ENCODE results near the gene HOXD8.

The HOXD8 gene

DNA sequence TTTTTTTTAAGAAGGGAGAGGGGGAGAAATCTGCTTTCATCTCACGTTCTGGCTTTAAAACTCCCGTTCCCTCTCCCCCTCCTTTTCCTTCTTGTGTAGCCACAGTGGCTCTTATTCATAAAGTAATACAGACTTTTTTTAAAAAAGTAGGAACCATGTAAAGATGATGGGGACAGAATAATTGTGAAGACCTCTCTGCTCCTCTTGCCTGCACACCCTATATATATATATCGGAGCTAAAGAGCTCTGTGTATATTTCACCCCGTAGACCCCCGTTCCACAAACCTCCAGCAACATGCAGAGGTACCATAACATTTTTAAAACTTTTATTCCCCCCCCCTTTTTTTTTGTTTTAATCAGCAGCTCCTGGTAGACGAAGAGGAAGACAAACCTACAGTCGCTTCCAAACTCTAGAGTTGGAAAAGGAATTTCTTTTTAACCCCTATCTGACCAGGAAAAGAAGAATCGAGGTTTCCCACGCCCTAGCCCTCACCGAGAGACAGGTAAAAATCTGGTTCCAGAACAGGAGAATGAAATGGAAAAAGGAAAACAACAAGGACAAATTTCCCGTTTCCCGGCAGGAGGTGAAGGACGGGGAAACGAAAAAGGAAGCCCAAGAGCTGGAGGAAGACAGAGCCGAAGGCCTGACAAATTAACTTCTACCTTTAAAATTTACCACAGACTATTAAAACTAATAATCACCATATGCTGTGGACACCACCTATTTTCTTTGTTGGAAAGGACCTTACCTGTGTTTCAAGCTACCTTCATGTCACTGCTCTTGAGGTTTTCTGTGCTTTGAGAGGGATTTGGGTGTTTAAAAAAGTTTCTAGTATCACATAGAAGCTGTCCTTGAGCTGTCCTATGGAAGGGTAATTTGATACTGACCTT lies 1.7 kb downstream of the HOXD8 start:
- DNase-seq: no peak

DNA sequence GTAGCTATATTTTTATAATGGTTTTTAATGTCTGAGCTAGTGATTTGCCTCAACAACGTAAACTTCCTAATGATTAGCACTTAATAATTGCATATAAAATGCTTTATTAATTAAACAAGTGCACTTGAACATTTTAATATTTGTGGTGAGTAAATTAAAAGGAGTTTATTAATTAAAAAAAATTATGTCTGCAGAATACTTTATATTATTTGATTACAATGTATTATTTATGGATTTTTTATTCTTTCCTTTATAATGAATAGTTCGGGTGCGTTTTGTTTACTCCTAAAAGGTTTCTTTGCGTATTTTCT lies 2.3 kb downstream of the HOXD8 start:
- no peak for DNase-seq

DNA sequence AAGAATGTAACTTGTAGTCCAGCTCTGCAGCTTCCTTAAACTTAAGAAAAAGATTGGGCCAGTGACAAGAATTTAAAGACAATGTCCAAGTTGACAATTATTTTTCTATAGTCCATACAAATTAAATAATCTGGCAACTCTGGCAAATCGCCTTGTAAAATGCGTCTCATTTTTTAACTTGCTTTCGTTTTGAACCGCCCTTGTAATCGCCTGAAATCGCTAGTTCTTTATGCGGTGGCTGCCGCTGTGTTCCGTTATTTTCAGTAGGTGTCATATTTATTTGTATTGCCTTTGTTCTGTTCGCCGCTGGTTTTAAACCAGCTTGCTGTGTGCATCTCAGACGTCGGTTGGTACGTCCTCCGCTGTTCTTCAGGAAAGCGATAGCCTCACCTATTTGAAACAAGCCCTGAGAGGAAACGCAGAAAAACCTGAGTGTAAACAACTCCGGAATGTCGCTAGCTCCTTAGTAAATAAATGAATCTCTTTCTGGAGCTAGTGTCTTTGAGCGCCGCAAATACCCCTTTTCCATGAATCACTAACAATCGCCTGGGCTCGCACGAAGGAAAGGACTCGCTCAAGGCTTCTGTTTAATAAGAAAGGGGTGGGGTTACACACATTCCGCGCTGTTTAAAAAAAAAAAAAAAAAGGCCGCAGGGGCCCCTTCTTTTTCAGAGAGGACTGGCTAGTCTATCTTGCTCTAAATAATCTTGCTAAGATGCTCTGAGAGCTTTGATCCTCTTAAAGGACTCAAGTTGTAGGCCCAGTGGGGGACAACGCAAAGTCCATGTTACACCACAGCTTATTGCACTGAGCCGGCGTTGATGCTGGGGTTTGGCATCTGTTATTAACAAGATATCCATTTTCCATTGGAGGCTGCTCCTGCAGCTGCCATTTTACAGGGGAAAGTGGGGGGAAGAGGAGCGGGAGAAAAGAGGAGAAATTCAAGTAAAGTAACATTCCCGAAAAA lies 3.0 kb downstream of the HOXD8 start:
- DNase-seq: no peak

DNA sequence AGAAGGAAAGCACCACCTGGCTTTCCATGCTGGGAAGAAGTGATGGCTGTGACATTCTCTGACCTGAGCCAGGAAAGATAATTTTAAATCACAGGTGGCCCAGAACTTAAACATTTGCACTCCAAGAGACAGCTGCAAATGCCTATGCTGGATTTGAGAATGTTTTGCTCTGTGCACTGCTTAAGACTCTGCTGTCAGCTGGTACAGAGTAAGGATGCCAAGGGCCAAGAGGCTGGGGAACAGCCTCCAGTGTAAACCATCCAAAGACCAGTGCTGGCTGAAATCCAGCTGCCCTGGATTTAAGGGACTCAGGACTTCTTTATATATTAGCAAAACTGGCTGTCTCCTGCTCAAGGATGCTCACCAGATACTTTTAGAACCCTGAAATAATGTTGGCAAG lies 3.9 kb downstream of the HOXD8 start:
- DNase-seq: no peak

DNA sequence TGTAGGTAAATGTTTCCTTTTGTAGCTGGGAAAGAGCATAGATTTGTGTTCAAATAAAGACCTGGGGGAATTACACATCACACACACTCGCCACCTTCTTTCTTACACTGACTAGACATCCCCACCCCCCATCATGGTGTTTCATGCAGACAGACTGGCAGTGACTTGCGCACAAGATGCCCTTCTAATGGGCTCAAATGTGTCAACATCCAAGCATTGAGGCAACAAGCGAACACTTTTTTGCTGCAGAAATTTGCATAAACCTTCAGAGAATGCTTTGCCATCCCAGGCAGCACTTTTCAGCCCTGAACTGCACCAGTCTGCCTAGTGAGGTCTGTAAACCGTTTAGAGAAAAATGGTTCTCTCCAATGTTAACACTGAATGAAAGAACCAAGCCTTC lies 4.5 kb downstream of the HOXD8 start:
- no peak for DNase-seq

DNA sequence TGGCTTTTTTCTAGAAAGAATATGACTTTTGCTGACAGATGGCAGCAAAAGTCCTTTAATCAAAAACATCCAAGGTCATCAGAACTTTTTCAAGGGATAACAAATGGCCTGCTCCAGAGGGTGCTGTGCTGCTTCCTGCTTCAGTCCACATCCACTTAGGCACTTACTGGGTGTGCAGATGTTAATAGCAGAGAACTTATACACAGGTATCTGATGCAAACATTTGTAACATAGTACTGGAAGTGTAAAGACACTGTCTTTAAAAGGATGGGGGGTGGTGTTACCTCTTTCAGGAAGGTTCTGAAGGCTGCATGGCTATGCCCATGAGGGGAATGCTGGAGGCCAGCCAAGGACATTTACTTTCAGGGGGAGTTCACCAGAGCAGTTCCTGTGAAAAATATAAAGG lies 5.5 kb downstream of the HOXD8 start:
- DNase-seq: no peak

DNA sequence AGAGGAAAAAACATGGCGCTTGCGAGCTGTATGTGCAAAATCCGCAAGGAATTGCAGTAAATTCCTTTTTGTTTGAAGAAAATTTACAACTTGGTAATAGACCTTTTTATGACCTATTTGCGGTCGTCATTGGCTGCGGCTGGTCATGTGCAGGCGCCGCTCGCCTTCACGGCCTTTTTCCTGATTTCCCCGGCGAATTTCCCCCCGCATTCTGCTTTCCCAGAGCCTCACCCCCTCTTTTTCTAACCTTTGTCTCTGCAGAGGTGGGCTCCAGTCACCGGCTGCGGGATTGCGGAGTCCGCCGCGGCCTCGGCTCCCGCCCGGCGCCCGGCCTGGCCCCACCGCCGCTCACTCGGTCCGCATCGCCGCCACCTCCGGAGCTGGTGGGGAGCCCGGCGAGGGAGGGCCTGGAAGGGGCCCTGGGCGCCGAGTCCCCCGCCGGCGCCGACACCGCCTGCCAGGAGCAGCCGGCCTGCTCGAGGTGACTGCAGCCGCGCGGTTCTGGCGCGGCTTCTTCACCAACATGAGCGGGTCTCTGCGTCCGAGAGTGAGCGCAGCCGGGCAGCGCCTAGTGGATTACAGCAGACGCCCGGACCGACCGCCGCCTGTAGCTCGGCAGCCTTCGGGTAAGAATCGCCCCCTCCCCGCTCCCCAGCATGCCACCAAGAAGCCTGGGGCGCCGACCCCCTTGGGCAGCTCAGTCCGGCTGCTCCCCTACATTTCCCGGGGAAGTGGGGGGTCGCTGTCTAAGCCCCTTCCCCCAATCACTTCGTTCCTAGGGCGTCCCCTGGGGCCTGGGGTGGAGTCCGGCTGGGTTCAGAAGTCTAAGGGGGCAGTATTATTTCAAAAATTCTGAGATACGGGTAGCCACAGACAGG lies 7.1 kb downstream of the HOXD8 start:
- DNase-seq: no peak

DNA sequence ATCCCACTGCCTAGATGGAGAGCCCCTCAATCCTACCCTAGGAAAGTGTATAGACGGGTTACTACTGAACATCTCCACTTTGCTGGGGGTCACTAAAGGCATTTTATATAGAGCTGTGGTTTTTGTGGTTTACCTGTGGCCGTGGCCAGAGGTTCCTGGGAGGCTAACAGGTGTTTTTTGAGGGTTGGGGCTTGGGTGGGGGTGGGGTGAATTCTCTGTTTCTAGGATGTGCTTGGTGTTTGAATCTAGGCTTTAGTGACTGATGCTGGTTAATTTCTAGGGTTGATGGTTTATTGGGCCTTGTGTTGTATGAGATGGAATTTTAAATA lies 7.7 kb downstream of the HOXD8 start:
- DNase-seq: no peak

DNA sequence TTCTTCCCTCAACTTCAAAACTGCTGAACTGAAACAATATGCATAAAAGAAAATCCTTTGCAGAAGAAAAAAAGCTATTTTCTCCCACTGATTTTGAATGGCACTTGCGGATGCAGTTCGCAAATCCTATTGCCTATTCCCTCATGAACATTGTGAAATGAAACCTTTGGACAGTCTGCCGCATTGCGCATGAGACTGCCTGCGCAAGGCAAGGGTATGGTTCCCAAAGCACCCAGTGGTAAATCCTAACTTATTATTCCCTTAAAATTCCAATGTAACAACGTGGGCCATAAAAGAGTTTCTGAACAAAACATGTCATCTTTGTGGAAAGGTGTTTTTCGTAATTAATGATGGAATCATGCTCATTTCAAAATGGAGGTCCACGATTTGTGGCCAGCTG lies 8.4 kb downstream of the HOXD8 start:
- no peak for DNase-seq

DNA sequence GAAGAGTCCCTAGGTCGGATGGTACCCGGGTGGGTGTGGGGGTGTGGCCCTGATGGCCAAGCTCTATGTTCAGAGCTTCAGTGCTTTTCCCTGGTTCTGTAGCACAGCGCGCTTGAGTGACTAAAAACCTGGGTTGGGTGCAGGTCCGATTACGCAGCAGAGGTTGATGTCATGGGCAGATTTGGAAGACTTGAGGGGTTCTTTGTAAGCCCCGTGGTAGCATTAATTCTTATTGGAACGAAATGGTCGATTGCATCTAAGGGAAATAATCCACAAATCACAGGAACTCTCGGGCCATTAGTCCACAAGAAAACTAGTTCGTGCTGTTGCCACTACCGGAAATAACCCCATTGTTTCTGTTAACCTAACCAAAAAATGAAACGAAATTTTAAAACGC lies 9.0 kb downstream of the HOXD8 start:
- DNase-seq: no peak

DNA sequence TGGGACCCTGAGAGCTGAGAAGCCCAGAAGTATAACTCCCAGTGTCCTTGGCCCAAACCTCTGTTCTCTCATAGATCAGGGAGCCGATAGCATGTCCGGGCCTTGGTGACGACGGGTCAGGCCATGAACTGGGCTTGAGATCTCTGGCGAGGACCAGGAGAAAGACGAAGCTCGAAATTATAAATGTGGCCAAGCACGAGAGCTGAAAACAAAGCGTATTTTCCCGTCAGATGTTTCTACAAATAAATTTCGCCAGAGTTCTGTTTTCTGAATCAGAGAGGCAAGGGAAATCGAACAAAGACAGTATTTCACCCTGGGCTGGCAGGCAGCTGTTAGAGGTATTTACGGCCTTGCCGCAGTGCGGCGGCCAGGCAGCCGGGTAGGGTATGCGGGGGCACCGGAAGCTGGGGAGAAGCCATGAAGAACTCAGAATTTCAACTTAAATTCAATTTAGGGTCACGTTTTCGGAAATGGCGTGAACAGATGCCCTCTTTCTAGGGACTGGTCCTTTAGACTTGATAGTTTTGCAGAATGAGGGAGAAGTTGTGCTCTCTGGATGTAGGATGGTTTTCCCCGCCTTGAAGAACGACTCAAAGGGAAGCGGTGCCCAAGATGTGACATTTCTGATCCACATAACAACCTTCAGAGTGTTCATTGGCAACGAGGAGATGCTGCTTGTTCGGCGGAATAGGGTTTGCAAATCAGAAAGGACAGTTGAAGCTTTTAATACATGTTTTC lies 9.6 kb downstream of the HOXD8 start:
- DNase-seq: no peak

DNA sequence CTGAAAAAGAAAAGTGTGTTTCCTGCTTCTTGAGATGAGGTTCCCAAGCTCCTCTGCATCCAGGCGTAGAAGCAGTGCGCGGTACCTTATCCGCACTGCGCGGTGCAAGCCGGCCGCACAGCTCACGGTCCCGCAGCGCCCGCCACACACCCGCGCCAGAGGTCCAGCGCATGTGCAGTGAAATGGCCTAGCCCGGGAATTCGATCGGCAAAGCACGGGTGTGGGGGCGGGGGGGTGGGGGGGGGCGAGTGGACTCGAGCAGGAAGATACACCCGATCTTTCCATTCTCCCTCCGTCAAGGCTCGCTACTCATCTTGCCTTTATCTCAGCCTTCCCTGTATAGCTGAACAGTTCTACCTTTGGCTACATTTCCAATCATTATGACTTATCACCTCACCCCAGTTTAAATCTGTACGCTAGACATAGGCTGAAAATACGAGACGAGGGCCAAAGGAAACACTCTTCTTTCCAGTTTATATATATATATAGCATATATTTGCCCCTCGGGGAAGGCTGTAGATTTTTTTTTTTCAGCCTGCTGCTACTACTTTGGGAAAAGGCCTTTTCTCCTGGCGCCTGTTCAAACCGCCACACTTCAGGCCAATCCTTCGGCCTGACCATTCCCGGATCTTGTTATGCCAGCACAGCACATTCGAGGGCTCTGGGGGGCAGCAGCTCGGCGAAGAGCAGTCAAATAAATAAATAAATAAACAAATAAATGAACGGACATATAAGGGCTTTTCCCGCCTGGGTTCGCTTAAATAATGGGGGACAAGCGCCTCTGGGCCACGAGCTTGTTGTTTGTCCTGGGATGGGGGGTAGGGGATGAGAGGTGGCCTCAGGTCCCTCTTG lies 10.4 kb downstream of the HOXD8 start:
- DNase-seq: no peak

DNA sequence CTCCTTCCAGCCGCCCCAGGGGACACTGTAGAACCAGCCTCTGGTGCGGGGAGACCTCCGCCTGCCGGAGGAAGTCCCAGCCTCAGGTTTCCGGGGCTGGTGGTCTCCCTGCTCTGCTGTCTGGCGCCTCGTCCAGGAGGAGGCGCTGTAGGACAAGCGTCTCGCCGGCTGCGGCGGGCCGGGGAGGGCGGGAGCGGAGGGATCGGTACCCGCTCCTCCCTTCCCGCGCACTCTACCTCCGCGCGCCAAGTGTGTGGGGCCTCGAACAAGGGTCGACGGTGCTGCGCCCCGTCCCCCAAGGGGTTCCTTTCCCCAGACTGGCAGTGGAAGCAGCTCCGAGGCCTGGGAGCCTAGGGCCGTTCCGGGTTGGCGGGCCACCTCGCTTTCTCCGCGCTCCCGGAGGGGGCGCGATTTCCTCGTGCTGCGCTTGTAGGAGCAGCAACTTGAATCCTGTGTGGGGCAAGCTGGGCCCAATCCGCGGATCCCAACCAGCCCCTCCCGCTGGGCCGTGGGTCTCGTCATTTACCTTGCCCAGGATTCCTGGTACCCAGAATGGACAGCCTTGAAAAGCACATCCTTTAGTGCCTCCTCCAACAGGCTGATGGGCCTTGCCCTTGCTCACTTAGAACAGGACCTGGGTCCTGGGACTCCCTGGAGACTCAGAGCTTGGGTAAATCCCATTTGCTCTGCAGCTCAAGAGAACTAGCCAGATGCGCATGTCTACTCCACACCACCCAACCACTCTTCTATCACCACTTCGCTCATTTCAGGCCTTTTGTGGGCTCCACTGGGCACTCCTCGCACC lies 11.2 kb downstream of the HOXD8 start:
- peak; percentile 80 for DNase-seq

DNA sequence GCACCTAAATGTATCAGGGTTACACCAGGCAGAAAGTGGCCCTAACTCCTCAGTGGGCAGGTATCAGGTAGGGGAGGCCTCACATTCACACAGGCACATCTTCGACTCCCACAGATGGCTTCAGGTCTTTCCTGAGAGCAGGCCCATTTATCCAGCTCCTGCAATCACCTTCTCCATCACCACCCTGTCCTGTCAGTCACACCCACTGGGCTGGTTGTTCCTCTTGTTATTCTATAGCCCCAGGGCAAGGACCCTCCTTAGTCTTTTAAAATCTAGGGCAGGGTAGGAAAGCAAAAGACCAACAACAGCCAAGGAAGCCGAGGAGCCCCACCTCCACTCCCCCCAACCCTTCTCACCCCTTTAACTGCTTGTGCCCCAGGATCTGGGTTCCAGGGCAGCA lies 12.8 kb downstream of the HOXD8 start:
- no peak for DNase-seq

DNA sequence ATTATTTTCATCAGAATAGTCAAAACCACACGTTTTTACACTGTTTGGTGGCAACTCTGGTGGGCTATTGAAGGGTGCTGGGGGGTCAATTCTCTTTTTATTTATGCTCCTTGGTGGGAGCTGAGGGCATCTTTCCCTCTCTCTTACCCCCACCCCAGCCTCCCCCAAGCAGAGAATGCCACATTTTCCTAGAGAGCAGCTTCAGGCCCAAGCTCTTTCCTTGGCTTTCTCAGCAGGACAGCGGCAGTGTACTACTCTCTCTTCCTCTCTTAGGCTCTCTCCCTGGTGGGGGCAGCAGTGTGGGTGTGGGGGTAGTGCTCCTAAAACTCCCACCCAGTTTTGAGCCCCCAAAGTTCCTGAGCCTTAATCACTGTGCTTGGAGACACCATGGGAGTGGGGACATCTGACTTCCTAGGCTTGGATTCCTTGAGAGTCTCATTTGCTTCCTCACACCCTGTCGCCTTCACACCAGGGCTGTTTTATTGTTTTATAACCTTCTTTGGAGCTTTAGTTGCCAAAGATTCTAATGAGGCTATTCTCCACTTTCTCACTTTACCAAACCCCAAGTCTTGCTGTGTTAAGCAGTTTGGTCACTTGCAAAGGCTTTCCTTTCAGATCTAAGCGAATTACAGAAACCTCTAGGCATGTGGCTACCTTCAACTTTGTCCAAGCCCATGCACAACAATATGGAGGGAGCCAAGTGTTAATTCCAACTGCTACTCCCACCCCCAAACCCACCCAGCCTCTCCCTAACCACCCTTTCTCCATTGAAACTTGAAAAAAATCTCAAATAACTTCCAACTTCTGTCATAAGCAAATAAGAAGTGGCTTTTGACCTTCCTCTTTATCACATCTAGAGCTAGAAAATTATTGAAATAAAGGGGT lies 15.8 kb downstream of the HOXD8 start:
- DNase-seq: no peak

DNA sequence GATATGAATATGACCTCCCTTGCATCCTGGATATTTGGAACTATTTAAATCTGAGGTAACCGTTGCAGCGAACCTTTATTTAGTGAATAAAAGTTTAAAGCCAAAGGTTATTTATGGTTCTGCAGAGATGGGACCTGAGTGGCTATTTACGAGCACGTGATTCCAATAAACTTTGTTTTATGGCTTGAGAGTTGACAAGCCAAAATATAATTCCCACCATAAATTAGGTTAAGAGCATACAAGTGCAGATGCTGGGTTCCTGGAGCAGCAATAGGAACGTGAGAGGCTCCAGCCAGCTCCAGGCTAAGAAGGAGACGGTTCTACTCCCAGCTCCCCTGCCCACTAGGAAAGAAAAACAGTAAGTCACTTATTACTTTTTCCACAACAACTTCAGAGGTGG lies 16.6 kb downstream of the HOXD8 start:
- DNase-seq: no peak

DNA sequence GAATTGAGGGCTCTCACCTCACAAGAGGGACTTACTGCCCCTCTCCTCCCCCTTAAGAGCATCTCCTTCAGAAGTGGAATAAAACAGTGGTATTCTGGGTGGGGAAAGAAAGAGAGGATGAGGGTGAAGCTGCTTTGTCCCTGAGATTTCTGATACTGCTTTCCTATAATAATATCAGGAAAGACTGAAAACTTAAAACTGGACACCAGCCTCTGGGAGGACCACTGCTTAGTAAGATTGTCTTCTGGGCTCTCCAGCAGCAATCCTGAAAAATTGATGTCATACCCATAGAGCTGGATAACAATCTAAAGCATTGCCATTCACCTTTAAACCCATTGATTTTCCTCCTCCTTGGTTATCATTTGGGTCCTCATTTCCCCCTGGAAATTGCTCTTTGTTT lies 17.1 kb downstream of the HOXD8 start:
- no peak for DNase-seq

DNA sequence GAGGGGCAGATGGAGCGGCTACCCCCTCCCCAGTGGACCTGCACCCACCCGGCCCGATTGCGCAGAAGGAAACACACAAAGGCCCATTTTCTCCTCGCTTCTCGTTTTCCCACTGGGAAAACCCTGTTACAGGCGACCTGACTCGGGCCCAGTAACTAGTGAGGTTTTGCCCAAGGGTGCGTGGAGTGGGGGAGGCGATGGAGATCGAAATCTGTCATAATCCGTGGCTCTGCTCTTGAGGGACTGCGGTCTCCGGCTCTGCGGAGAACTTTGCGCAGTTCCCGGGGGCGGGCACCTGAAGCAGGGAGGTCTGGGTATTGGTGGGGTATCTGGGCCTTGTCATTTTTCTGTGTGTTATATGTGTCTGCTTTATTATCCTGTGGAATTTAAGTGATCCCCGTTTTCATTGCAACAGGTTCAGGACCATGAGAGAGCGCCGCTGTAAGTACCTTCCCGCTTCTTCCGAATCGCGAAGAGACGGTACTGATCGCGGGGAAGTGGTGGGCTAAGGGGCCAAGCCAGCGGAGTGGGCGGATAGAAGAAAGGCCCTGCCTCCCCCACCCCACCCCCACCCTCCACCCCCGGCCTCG lies 17.8 kb downstream of the HOXD8 start:
- DNase-seq: no peak

DNA sequence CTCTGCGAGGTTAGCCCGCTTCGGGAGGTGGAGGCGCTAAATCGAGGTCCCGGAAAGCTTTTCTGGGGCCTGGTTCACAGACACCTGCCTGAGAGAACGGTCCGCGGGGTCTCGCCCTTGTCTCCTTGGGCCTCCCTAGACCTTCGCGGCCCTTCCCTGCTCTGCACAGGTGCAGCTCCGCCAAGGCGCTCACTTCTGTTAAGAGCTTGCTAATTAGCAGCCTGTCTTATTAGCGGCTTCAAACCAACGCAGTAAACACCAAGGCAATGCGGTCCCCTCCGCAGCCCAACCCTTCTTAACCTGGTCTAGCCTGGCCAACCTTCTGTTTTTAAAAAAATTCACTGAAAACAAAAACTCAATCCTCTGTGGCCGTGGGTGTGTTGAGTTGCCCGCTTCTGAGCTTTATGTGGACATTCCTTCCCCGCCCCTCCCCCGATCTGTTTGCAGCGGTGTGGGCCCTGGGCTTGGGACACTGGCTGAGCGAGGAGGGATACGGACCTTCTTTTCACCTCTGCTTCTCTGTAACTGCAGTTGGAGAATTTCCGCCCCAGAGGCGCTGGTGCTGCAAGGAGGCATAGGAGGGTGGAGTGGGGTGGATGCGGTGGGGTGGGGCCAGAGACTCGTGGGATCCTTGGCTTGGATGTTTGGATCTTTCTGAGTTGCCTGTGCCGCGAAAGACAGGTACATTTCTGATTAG lies 18.4 kb downstream of the HOXD8 start:
- DNase-seq: no peak

All from activated CD4-positive, alpha-beta T cell treated with anti-CD3 and anti-CD28 coated beads for 48 hours (primary cell).